GM12891 (cell line): ENCODE data around the gene G3BP1.
A peak's percentile ranks its signal among the peaks of the same experiment; 100 is the strongest.

ENCODE experiments used
- DNase-seq: peaks from one replicate; pipeline ENCODE4 v3.0.0; 2011; ENCODE audit warnings: low spot score; ENCODE audit not compliant: insufficient read length
- FAIRE-seq: peaks from 2 replicates; lab custom pipeline; 2011; peaks lifted over from hg19 to GRCh38; lab: Jason Lieb, UNC
- PAX5 ChIP-seq: IDR thresholded peaks from 2 replicates; pipeline ENCODE4 v1.6.1; 2011; ENCODE audit warnings: low read length, moderate library complexity, mild to moderate bottlenecking; ENCODE audit not compliant: insufficient read depth, severe bottlenecking
- POLR2A ChIP-seq: IDR thresholded peaks from 2 replicates; pipeline ENCODE4 v1.6.1; 2011; ENCODE audit warnings: low read depth, low read length, control low read depth
- POLR2AphosphoS5 ChIP-seq: IDR thresholded peaks from 2 replicates; pipeline ENCODE4 v1.6.1; 2011; ENCODE audit warnings: low read depth, low read length, control low read depth
- POU2F2 ChIP-seq: IDR thresholded peaks from 2 replicates; pipeline ENCODE4 v1.6.1; 2011; ENCODE audit warnings: low read depth, mild to moderate bottlenecking, control low read depth, low read length, moderate library complexity
- SPI1 ChIP-seq: IDR thresholded peaks from 2 replicates; pipeline ENCODE4 v1.6.1; 2011; ENCODE audit warnings: low read depth, low read length, control low read depth
- TAF1 ChIP-seq: IDR thresholded peaks from 2 replicates; pipeline ENCODE4 v1.6.1; 2011; ENCODE audit warnings: low read depth, low read length, control low read depth

G3BP1 gene

DNA sequence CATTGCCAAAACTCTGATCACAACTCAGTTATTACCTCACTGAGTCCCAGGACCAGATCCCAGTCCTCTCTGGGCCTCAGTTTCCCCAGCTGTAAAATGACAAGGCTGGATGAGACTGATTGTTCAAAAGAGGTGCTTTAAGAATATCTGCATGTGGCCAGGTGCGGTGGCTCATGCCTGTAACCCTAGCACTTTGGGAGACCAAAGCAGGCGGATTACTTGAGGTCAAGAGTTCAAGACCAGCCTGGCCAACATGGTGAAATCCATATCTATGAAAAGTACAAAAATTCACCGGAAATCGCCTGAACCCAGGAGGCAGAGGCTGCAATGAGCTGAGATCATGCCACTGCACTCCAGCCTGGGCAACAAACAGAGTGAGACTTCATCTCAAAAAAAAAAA, 21.6 kb upstream of the G3BP1 start:
- FAIRE-seq (no peak), DNase-seq (no peak)
- TF ChIP-seq POLR2AphosphoS5 (no peak), PAX5 (no peak), TAF1 (no peak), POU2F2 (no peak), SPI1 (no peak), POLR2A (no peak)

DNA sequence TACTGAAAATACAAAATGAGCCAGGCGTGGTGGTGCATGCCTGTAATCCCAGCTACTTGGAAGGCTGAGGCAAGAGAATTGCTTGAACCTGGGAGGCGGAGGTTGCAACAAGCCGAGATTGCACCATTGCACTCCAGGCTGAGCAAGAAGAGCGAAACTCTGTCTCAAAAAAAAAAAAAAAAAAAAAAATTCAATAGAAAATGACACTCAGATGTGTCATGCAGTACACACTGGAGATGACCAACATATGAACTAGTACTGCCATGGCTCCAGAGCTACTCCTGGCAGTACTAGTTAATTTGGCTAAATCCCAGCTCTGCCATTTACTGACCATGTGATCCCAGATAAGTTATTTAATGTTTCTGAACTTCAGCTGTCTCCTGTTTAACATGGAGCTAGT, 20.7 kb upstream of the G3BP1 start:
- FAIRE-seq (no peak), DNase-seq (no peak)
- no peak for TF ChIP-seq POU2F2
- no peak for TF ChIP-seq POLR2A
- no peak for TF ChIP-seq PAX5
- no peak for TF ChIP-seq TAF1
- no peak for TF ChIP-seq SPI1
- TF ChIP-seq POLR2AphosphoS5: no peak

DNA sequence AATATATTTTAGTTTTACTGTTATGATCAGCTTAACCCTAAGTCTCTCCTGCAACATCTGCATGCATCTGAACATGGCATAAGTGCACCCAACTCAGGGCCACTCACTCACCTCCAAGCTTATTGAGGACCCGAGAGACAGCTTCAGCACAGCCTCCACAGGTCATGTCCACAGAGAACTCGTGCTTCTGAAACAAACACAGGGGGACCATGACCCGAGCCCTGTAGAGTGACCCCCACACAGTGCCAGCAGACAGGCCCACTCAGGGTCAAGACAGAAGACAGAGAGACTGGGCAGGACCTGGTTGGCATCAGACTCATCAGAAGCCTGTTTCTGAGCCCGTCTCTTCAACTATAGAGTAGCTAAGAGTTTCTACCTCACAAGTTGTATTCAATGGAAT, 20.2 kb upstream of the G3BP1 start:
- TF ChIP-seq POU2F2: no peak
- no peak for TF ChIP-seq POLR2AphosphoS5
- no peak for TF ChIP-seq TAF1
- TF ChIP-seq POLR2A: no peak
- TF ChIP-seq PAX5: no peak
- no peak for TF ChIP-seq SPI1
- FAIRE-seq (no peak), DNase-seq (no peak)

DNA sequence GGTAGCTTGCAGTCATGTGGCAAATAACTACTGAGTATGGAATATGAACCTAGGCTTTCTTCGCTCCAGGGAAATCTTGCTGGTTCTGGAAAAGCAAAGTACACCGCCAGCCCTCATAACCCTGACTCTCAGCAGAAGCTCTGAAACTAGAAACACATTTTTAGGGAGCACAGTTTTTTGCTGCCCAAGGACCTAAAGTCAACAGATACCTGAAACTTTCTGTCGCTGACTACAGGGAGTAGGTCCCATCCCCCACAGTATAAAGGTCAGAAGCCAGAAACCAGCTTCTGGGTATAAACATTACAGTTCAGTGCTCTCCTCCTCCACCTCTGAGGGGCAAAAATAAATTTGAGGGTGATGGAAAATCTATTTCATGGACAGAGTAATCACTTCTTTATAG, 16.4 kb upstream of the G3BP1 start:
- TF ChIP-seq TAF1 (no peak), POLR2AphosphoS5 (no peak), POLR2A (no peak), SPI1 (no peak), POU2F2 (no peak), PAX5 (no peak)
- DNase-seq (no peak), FAIRE-seq (no peak)

DNA sequence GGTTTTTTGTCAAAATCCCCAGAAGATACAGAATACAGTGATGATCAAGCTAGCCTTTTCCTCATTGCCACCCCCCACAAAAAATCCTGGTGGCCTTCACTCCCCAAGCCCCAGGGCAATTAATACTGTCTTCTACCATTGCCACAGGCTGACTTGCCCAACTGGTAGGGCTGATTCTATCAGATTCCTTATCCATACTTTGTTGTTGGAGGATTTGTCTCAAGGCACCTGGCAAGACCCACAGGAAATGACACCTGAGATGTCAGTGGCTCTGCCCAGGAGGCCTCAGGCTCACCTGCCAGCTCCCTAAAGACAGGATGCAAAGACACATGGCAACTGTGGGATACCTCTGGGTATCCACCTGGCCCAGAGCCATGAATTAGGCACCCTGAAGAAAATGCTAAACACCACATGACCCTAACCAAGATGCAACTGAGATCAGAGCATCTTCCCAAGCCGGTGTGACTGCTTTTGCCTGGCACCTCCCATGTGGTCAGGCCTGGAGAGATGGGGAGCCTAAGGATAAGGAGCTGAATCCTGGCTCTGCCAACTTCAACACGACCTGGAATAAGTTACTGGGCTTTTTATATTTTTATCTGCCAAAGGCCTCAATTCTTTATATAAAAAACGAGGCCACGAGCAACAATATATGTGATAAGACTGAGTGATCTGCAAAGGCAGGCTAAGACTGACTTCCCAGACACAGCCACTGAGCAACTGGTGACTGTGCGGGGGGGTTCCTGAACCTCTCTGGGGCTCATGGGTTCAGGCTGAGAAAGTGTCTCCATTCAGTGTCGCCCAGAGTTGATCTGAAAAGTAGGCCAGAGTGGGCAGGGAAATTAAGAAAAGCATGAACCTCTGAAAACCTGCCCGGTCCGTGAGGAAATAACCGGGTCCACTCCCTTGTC, 14.3 kb upstream of the G3BP1 start:
- DNase-seq (no peak), FAIRE-seq (peak; percentile 68)
- TF ChIP-seq PAX5 (no peak), POU2F2 (no peak), POLR2A (no peak), POLR2AphosphoS5 (no peak), SPI1 (no peak), TAF1 (no peak)

DNA sequence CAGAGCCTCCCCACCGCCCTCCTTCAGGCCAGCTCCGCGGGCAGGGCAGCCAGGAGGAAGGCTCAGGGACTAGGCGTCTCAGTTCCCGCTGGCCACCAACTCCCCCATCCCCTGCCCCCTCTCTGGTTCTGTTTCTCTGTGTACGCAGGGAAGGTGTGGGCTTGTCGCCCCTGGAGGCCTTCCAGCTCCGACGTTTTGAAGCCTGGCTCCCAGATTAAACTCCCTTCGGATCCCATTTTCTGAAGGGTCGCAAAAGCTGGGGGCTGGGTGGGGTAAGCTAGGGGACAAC, 13.7 kb upstream of the G3BP1 start:
- FAIRE-seq (no peak), DNase-seq (no peak)
- TF ChIP-seq SPI1 (no peak), POLR2A (no peak), PAX5 (no peak), POU2F2 (no peak), POLR2AphosphoS5 (no peak), TAF1 (no peak)

DNA sequence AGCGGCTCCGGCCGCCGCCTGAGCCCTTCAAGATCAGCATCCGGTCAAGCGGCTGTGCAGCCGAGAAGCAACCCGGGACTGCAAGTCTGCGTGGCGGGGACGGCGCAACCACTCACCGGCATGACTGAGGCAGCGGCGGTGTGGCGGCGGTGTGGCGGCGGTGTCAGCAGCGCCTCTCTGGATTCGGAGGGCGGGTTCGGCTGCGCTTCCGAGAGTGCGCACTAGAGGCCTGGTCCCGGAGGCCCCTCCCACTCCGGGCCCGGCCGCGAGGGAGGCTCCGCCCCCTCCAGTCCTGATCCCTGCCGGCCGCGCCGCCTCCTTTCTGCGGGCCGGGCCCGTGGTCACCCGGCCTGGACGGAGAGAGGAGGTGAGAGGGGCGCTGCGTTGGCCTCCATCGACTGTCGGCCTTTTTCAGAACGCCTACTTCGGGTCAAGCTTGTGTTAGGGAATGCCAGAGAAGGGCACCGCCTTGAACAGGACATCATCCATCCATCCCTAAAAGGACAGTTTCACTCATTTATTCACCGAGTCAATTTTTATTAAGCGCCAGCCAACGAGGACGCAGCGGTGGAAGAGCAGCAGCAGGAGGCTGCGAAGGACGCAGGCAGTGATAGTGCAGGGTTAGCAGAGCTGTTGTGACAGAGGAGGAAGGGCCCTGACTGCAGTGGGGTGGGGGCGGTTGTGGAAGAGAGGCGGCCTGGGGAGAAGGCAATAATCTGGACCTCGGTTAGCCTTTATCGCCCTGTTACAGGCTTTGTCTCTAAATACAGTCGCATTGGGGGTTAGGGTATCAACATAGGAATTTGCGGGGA, 13.1 kb upstream of the G3BP1 start, which contains the start of gene ATOX1:
TSS of gene ATOX1 (minus strand) at position 202 of the 812 bp plus-strand sequence. CDS start at position 122, 80 bp downstream.
- FAIRE-seq (peak; percentile 90), DNase-seq (peak; percentile 91)
- peak; percentile 59; the same call in 1 of the 2 replicates for TF ChIP-seq POU2F2
- TF ChIP-seq PAX5: no peak
- TF ChIP-seq SPI1: no peak
- TF ChIP-seq TAF1: peak; percentile 93
- TF ChIP-seq POLR2AphosphoS5: peak; percentile 93
- TF ChIP-seq POLR2A: peak; percentile 95

DNA sequence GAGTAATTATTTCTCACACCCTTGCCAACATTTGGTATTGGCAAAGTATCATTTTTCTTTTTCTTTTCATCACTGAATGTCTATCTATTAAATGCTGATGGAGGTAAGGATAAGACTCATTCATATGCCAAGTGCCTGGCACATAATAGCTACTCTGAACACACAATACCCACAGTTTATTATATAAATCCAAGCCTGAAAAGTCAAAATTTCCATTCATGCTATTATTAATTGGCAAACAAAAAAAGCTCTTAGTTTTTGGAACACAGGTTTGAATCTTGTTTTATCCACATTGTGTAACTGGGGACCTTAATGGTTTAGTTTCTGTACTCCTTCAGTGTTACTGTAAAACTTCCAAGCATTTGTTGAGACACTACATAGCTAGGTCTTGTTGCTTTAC, 7.0 kb upstream of the G3BP1 start:
- FAIRE-seq (no peak), DNase-seq (no peak)
- TF ChIP-seq POLR2A (no peak), SPI1 (no peak), PAX5 (no peak), POLR2AphosphoS5 (no peak), POU2F2 (no peak), TAF1 (no peak)

DNA sequence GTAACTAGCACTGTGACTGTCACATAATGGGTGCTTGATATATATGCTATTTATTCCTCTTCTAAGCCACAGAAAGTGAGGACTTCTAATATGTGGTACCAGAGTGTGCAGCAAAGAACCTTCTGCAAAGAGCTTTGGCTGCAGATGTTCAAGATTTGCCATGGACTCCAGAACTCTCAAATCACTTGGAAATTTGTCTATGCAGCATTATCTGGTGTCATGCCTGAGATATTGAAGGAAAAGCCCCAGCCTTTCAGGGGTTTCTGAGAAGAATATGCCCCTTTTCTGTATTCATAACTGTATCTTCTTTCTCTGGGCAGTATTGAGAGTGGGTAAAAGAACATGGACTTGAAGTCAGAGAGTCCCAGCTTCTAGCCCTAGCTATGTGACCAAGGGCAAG, 4.8 kb upstream of the G3BP1 start:
- no peak for FAIRE-seq
- TF ChIP-seq POLR2A: no peak
- TF ChIP-seq TAF1: no peak
- TF ChIP-seq PAX5: no peak
- no peak for TF ChIP-seq SPI1
- TF ChIP-seq POLR2AphosphoS5: no peak
- TF ChIP-seq POU2F2: no peak
- DNase-seq: no peak
